ENCODE results near the gene SLC8A1.
A peak's percentile ranks its signal among the peaks of the same experiment; 100 is the strongest.

SLC8A1 gene

DNA sequence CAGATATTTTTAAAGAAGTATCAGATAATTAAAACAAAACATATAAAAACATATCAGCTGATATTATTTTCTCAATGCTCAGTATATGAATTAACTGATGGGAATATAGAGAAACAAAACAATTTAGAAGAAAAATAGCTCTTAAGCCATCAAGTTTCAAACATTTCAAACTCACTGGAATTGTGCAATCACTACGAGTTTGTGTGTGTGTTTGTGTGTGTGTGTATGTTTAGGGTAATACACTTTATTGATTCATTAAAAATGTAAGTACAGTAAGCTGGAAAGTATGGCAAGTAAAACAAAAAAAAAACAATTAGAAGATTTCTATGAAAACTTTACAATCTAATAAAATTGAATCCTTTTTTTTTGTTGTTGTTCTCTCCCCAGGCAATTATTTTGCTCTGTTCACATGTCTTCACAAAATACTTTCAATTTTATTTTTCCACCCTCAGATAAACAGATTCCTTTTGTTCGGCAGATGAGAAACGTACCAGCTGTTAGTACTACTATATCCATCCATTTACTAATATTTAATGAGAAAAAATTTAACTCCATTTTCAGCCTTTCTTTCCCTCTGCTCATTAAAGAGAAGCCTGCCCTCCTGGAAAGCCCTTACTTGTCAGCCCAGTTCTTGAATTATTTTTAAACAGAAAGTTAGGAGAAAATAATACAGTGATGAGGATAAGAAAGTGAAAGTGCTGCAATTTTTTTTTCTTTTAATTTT, 87.6 kb downstream of the SLC8A1 start:
- Histone ChIP-seq H3K27ac (ENCODE audit: low read depth, low read length) (peak overlapping the region; percentile 59), H3K4me3 (ENCODE audit: low read depth in 1 of 5, low read length in 5 of 5) (peak overlapping the region in 4 of 5 donors; percentile 15 to 57 (median 37)), H3K9ac (ENCODE audit: low read length in 5 of 5) (peak overlapping the region in 3 of 5 donors; percentile 41 to 60 (median 58)), H3K9me3 (ENCODE audit: control insufficient read depth in 5 of 5, low read length in 5 of 5) (no peaks in the 10 kb centered on the region), H3K36me3 (ENCODE audit: control insufficient read depth in 5 of 5, insufficient read depth in 5 of 5, low read length in 5 of 5) (no peaks in the 10 kb centered on the region), H3K27me3 (ENCODE audit: control insufficient read depth in 5 of 5, insufficient read depth in 4 of 5, low read length in 5 of 5) (no peaks in the 10 kb centered on the region), H3K4me1 (ENCODE audit: control insufficient read depth in 5 of 5, insufficient read depth in 5 of 5, low read length in 5 of 5) (peaks cover 0 to 12% (median 8%) of the 10 kb centered on the region in 5 donors)

DNA sequence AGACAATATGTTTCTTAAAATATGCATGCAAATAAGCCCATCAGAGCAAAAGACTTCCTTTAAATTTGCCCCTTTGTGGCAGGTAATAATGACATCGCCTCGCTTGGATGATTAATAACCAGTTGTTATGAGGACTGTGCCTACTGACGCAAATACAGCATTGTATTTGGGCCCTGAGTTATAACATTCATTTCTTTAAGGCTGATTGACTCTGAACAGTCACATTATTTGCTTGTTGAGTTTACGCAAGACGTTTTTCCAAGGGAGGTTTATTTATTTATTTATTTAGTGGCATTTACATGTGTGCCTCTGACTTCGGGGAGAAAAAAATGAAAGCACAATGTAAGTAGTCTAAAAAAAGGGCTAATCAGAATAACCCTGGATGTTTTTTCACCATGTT, 88.3 kb downstream of the SLC8A1 start:
- Histone ChIP-seq H3K4me3 (ENCODE audit: low read depth in 1 of 5, low read length in 5 of 5) (peak overlapping the region in 1 of 5 donors; percentile 57), H3K4me1 (ENCODE audit: control insufficient read depth in 5 of 5, insufficient read depth in 5 of 5, low read length in 5 of 5) (peaks cover 0 to 12% (median 8%) of the 10 kb centered on the region in 5 donors), H3K36me3 (ENCODE audit: control insufficient read depth in 5 of 5, insufficient read depth in 5 of 5, low read length in 5 of 5) (no peaks in the 10 kb centered on the region), H3K27me3 (ENCODE audit: control insufficient read depth in 5 of 5, insufficient read depth in 4 of 5, low read length in 5 of 5) (no peaks in the 10 kb centered on the region), H3K9me3 (ENCODE audit: control insufficient read depth in 5 of 5, low read length in 5 of 5) (no peaks in the 10 kb centered on the region), H3K27ac (ENCODE audit: low read depth, low read length) (no peak overlapping the region), H3K9ac (ENCODE audit: low read length in 5 of 5) (peak overlapping the region in 1 of 5 donors; percentile 60)

DNA sequence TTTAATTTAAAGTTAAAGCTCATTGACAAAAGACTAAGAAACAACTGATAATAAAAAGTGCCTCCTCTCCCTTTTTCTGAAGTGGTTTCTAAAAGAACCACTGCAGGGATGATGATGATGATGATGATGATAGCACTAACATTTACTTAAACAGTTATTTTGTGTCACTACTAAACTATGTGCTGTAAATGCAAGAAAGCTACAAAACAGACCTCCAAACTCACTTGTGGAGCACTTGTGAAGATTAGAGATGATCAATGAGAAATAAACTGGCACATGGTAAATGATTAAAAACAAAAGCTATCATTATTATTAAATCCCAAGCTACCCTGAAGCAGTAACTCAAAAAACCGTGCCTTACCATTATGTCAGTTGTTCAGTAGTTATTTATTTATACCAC, 88.7 kb downstream of the SLC8A1 start:
- H3K9ac ChIP-seq (ENCODE audit: low read length in 5 of 5), result no peak overlapping the region
- H3K27me3 ChIP-seq (ENCODE audit: control insufficient read depth in 5 of 5, insufficient read depth in 4 of 5, low read length in 5 of 5), result no peaks in the 10 kb centered on the region
- no peak overlapping the region for H3K27ac ChIP-seq (ENCODE audit: low read depth, low read length)
- H3K9me3 ChIP-seq (ENCODE audit: control insufficient read depth in 5 of 5, low read length in 5 of 5), result no peaks in the 10 kb centered on the region
- no peak overlapping the region for H3K4me3 ChIP-seq (ENCODE audit: low read depth in 1 of 5, low read length in 5 of 5)
- peaks cover 0 to 12% (median 8%) of the 10 kb centered on the region in 5 donors for H3K4me1 ChIP-seq (ENCODE audit: control insufficient read depth in 5 of 5, insufficient read depth in 5 of 5, low read length in 5 of 5)
- no peaks in the 10 kb centered on the region for H3K36me3 ChIP-seq (ENCODE audit: control insufficient read depth in 5 of 5, insufficient read depth in 5 of 5, low read length in 5 of 5)

DNA sequence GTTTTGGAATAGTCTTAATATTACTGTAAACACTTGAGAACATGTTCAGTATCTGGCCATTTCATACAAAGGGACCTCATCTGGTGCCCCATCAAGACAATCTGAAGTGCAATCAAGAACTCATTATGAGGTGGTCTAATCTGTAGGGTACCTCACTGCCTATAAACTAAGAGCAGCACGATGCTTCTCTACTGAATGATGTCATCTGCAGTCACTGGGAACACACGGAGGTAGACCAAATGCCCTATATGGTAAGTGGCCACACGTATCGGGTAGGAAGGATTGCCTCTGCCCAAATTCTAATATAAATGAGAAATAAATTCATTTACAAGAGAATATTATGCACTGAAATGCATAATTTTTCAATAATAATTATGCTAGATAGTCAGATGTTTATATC, 90.4 kb downstream of the SLC8A1 start:
- Histone ChIP-seq H3K27me3 (ENCODE audit: control insufficient read depth in 5 of 5, insufficient read depth in 4 of 5, low read length in 5 of 5) (no peaks in the 10 kb centered on the region), H3K4me3 (ENCODE audit: low read depth in 1 of 5, low read length in 5 of 5) (no peak overlapping the region), H3K27ac (ENCODE audit: low read depth, low read length) (no peak overlapping the region), H3K36me3 (ENCODE audit: control insufficient read depth in 5 of 5, insufficient read depth in 5 of 5, low read length in 5 of 5) (no peaks in the 10 kb centered on the region), H3K9me3 (ENCODE audit: control insufficient read depth in 5 of 5, low read length in 5 of 5) (no peaks in the 10 kb centered on the region), H3K4me1 (ENCODE audit: control insufficient read depth in 5 of 5, insufficient read depth in 5 of 5, low read length in 5 of 5) (peaks cover 0 to 12% (median 8%) of the 10 kb centered on the region in 5 donors), H3K9ac (ENCODE audit: low read length in 5 of 5) (no peak overlapping the region)

DNA sequence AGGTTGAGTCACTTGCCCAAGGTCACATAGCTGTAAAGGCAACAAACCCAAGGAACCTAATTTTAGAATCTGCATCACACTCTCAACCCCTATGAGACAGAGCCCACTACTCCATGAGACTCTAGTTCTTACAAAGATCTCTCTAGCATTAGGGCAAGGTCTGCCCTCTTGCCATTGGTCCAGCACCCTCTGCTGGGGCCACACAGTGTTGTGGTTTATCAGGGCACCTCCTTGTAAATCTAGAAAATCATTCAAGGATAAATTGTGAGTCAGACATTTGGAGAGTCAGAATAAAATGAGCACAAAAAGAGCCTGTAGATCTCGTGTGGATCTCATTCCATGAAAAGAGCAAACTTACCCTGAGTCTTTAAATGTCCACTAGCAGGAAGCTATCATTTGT, 91.2 kb downstream of the SLC8A1 start:
- Histone ChIP-seq H3K27ac (ENCODE audit: low read depth, low read length) (no peak overlapping the region), H3K9ac (ENCODE audit: low read length in 5 of 5) (no peak overlapping the region), H3K36me3 (ENCODE audit: control insufficient read depth in 5 of 5, insufficient read depth in 5 of 5, low read length in 5 of 5) (no peaks in the 10 kb centered on the region), H3K9me3 (ENCODE audit: control insufficient read depth in 5 of 5, low read length in 5 of 5) (no peaks in the 10 kb centered on the region), H3K4me1 (ENCODE audit: control insufficient read depth in 5 of 5, insufficient read depth in 5 of 5, low read length in 5 of 5) (peaks cover 0 to 12% (median 8%) of the 10 kb centered on the region in 5 donors), H3K27me3 (ENCODE audit: control insufficient read depth in 5 of 5, insufficient read depth in 4 of 5, low read length in 5 of 5) (no peaks in the 10 kb centered on the region), H3K4me3 (ENCODE audit: low read depth in 1 of 5, low read length in 5 of 5) (no peak overlapping the region)

DNA sequence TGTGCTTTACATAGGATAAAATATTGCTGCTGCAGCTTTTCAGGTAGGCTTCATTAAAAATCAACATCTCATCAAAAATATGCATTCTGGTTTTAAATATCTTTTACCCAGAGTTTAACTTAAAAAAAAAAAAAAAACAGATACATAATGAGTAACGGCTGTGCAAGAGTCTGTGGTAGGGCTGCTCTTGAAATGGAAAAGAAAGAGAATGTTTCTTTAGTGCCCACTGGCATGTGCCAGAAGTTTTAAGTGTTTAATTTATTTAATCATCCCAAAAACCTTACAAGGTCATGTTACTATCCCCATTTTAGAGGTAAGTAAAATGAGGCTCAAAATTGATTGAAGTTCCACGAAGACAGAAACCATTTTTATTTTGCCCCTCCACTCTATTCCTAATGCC, 92.1 kb downstream of the SLC8A1 start:
- H3K9ac ChIP-seq (ENCODE audit: low read length in 5 of 5), result no peak overlapping the region
- no peaks in the 10 kb centered on the region for H3K9me3 ChIP-seq (ENCODE audit: control insufficient read depth in 5 of 5, low read length in 5 of 5)
- no peaks in the 10 kb centered on the region for H3K36me3 ChIP-seq (ENCODE audit: control insufficient read depth in 5 of 5, insufficient read depth in 5 of 5, low read length in 5 of 5)
- peaks cover 0 to 10% (median 8%) of the 10 kb centered on the region in 5 donors for H3K4me1 ChIP-seq (ENCODE audit: control insufficient read depth in 5 of 5, insufficient read depth in 5 of 5, low read length in 5 of 5)
- no peak overlapping the region for H3K27ac ChIP-seq (ENCODE audit: low read depth, low read length)
- H3K27me3 ChIP-seq (ENCODE audit: control insufficient read depth in 5 of 5, insufficient read depth in 4 of 5, low read length in 5 of 5), result no peaks in the 10 kb centered on the region
- H3K4me3 ChIP-seq (ENCODE audit: low read depth in 1 of 5, low read length in 5 of 5), result no peak overlapping the region

DNA sequence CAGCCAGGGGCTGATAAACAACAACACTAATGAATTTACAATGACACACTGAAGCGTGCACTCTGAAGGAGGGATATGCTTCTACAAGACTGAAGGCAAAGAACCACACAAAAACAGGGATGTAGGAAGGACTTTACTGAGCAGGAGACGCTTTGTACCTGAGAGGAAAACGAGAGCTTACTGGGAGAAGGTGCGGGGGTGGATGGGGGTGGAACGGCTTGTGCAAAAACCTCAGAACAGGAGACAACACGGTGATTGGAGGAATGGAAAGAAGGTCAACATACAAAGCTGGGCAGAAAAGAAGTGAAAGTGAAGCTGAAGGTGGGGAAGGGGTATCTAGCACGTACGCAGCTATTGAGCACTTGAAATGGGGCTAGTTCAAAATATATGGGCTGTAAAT, 93.1 kb downstream of the SLC8A1 start:
- Histone ChIP-seq H3K4me3 (ENCODE audit: low read depth in 1 of 5, low read length in 5 of 5) (no peak overlapping the region), H3K36me3 (ENCODE audit: control insufficient read depth in 5 of 5, insufficient read depth in 5 of 5, low read length in 5 of 5) (no peaks in the 10 kb centered on the region), H3K27ac (ENCODE audit: low read depth, low read length) (no peak overlapping the region), H3K4me1 (ENCODE audit: control insufficient read depth in 5 of 5, insufficient read depth in 5 of 5, low read length in 5 of 5) (peaks cover 0 to 6% (median 4%) of the 10 kb centered on the region in 5 donors), H3K9ac (ENCODE audit: low read length in 5 of 5) (no peak overlapping the region), H3K27me3 (ENCODE audit: control insufficient read depth in 5 of 5, insufficient read depth in 4 of 5, low read length in 5 of 5) (no peaks in the 10 kb centered on the region), H3K9me3 (ENCODE audit: control insufficient read depth in 5 of 5, low read length in 5 of 5) (no peaks in the 10 kb centered on the region)

DNA sequence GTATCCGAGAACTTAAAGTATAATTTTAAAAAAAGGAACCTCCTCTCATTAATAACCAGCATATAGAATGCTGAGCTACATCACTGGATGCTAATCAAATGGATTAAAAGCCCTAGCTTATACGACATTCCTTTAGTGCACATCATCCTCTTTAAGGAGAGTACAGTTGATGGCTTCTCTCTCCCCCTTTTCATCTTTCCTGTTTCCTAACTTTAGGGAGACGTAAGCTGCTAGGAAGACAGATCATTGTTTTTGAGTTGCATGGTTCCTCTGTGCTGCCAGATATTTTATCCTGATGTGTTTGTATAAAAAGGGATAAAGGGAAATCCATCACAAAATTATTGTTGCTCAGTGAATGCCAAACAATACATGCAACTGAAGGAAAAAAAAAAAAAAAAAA, 94.2 kb downstream of the SLC8A1 start:
- no peaks in the 10 kb centered on the region for H3K27me3 ChIP-seq (ENCODE audit: control insufficient read depth in 5 of 5, insufficient read depth in 4 of 5, low read length in 5 of 5)
- no peak overlapping the region for H3K9ac ChIP-seq (ENCODE audit: low read length in 5 of 5)
- H3K36me3 ChIP-seq (ENCODE audit: control insufficient read depth in 5 of 5, insufficient read depth in 5 of 5, low read length in 5 of 5), result no peaks in the 10 kb centered on the region
- H3K4me3 ChIP-seq (ENCODE audit: low read depth in 1 of 5, low read length in 5 of 5), result no peak overlapping the region
- no peak overlapping the region for H3K27ac ChIP-seq (ENCODE audit: low read depth, low read length)
- H3K9me3 ChIP-seq (ENCODE audit: control insufficient read depth in 5 of 5, low read length in 5 of 5), result no peaks in the 10 kb centered on the region
- peaks cover 0 to 13% (median 11%) of the 10 kb centered on the region in 5 donors for H3K4me1 ChIP-seq (ENCODE audit: control insufficient read depth in 5 of 5, insufficient read depth in 5 of 5, low read length in 5 of 5)

DNA sequence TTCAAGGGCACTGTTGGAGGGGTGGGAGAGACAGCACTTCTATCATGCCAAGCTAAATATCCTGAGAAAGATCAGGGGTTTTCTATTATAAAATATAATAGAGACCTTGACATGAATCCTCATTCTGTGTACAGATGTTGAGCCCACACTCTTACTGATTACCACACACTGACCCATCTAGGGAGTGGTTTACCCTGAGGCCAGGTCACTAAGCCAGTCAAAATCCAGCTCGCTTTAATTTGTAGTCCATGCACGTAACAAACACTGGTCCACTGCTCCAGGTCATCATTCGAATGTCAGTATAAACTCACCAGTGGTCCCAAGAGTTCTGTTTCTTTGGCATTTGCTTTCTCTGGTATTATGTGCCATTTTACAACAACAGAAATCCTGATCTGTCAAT, 96.4 kb downstream of the SLC8A1 start:
- Histone ChIP-seq H3K4me1 (ENCODE audit: control insufficient read depth in 5 of 5, insufficient read depth in 5 of 5, low read length in 5 of 5) (peaks cover 0 to 16% (median 12%) of the 10 kb centered on the region in 5 donors), H3K9me3 (ENCODE audit: control insufficient read depth in 5 of 5, low read length in 5 of 5) (no peaks in the 10 kb centered on the region), H3K4me3 (ENCODE audit: low read depth in 1 of 5, low read length in 5 of 5) (no peak overlapping the region), H3K27me3 (ENCODE audit: control insufficient read depth in 5 of 5, insufficient read depth in 4 of 5, low read length in 5 of 5) (no peaks in the 10 kb centered on the region), H3K36me3 (ENCODE audit: control insufficient read depth in 5 of 5, insufficient read depth in 5 of 5, low read length in 5 of 5) (no peaks in the 10 kb centered on the region), H3K9ac (ENCODE audit: low read length in 5 of 5) (no peak overlapping the region), H3K27ac (ENCODE audit: low read depth, low read length) (no peak overlapping the region)

DNA sequence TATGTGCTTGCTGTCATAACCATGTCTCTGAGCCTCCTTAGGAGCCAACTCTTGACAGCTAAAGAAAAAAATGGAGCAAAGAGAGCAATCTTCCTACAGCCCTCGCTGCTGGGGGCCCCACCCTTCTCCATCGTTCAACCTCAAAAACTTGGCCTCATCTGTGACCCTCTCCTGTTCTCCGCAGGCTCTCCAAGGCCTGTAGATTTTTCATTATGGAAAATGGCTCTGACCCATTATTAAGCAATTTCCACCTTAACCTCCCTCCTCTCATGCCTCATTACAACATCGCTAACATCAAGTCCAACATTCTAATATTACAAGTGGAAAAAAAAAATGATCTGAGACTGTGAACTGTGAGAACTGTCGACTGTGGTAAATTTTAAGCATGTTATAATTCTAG, 98.7 kb downstream of the SLC8A1 start:
- peaks cover 0 to 24% (median 17%) of the 10 kb centered on the region in 5 donors for H3K4me1 ChIP-seq (ENCODE audit: control insufficient read depth in 5 of 5, insufficient read depth in 5 of 5, low read length in 5 of 5)
- no peaks in the 10 kb centered on the region for H3K9me3 ChIP-seq (ENCODE audit: control insufficient read depth in 5 of 5, low read length in 5 of 5)
- H3K36me3 ChIP-seq (ENCODE audit: control insufficient read depth in 5 of 5, insufficient read depth in 5 of 5, low read length in 5 of 5), result no peaks in the 10 kb centered on the region
- peak overlapping the region; percentile 71 for H3K27ac ChIP-seq (ENCODE audit: low read depth, low read length)
- peak overlapping the region in 1 of 5 donors; percentile 41 for H3K9ac ChIP-seq (ENCODE audit: low read length in 5 of 5)
- no peak overlapping the region for H3K4me3 ChIP-seq (ENCODE audit: low read depth in 1 of 5, low read length in 5 of 5)
- no peaks in the 10 kb centered on the region for H3K27me3 ChIP-seq (ENCODE audit: control insufficient read depth in 5 of 5, insufficient read depth in 4 of 5, low read length in 5 of 5)
